ENCODE measurements around the gene HSPA12B. TPM values are rescaled to one million over a fixed set of nuclear protein-coding genes. Genes with fewer than 3 reads are reported as not detected.

HSPA12B gene
- total RNA-seq, 1 experiment from 2014 or later, result 0.21 TPM

GRCh38 chr20:3741836-3742458 lies 9.5 kb downstream of the HSPA12B start:
- ATAC-seq, result no peak
- no TSS peak for BruUV-seq (replicated peaks)
- ChIA-PET POLR2A (interaction anchor here (0.7 kb wide), 2 partner anchors 47 to 50 kb away, joined by 4 to 6 read pairs; no protein-coding TSS in a partner anchor), CTCF (no interaction called here)
- intact Hi-C loops (cut with micrococcal nuclease; ENCODE audit: unreplicated experiment) (loop anchor here (10.0 kb wide), 1 partner anchor 67 kb away; no protein-coding TSS in a partner anchor), in situ Hi-C loops (cut with HindIII; ENCODE audit: low pct_unique_long_range_greater_than_20kb, low sequenced_read_pairs) (no loop called here)
- H3K27ac ChIP-seq (ENCODE audit: low read length), result no peak overlapping the region
- no peak overlapping the region for H3K4me3 ChIP-seq (ENCODE audit: low read depth in 2 of 2, low read length in 2 of 2)
- H3K36me3 ChIP-seq (ENCODE audit: control insufficient read depth, insufficient read depth, low read length), result no peaks in the 10 kb centered on the region
- peaks cover 6% of the 10 kb centered on the region for H3K4me1 ChIP-seq (ENCODE audit: control insufficient read depth, insufficient read depth, low read length)
- H3K27me3 ChIP-seq (ENCODE audit: control insufficient read depth, insufficient read depth, low read length), result no peaks in the 10 kb centered on the region
- H3K9me3 ChIP-seq (ENCODE audit: control insufficient read depth, insufficient read depth, low read depth, low read length), result no peaks in the 10 kb centered on the region
- no peak for TF ChIP-seq CTCF (IDR thresholded peaks at IDR 0.05)
- TF ChIP-seq, protein P1, sequence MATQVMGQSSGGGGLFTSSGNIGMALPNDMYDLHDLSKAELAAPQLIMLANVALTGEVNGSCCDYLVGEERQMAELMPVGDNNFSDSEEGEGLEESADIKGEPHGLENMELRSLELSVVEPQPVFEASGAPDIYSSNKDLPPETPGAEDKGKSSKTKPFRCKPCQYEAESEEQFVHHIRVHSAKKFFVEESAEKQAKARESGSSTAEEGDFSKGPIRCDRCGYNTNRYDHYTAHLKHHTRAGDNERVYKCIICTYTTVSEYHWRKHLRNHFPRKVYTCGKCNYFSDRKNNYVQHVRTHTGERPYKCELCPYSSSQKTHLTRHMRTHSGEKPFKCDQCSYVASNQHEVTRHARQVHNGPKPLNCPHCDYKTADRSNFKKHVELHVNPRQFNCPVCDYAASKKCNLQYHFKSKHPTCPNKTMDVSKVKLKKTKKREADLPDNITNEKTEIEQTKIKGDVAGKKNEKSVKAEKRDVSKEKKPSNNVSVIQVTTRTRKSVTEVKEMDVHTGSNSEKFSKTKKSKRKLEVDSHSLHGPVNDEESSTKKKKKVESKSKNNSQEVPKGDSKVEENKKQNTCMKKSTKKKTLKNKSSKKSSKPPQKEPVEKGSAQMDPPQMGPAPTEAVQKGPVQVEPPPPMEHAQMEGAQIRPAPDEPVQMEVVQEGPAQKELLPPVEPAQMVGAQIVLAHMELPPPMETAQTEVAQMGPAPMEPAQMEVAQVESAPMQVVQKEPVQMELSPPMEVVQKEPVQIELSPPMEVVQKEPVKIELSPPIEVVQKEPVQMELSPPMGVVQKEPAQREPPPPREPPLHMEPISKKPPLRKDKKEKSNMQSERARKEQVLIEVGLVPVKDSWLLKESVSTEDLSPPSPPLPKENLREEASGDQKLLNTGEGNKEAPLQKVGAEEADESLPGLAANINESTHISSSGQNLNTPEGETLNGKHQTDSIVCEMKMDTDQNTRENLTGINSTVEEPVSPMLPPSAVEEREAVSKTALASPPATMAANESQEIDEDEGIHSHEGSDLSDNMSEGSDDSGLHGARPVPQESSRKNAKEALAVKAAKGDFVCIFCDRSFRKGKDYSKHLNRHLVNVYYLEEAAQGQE (IDR thresholded peaks at IDR 0.05; ENCODE audit: insufficient read depth in 1 of 2, low read depth in 2 of 2, low read length in 1 of 2), result no peak
- no peak for TF ChIP-seq TCF7L2 (IDR thresholded peaks at IDR 0.05; ENCODE audit: low read depth, low read length)
- TF ChIP-seq SIN3A (IDR thresholded peaks at IDR 0.05; ENCODE audit: borderline replicate concordance, insufficient read depth, low read depth, low read length), result no peak
- TF ChIP-seq POLR2AphosphoS5 (IDR thresholded peaks at IDR 0.05; ENCODE audit: low read depth, low read length), result no peak
- no peak for DNase-seq (ENCODE audit: low read depth, low spot score)

- TF ChIP-seq POLR2AphosphoS5 (IDR thresholded peaks at IDR 0.05; ENCODE audit: low read depth, low read length) (no peak), CTCF (IDR thresholded peaks at IDR 0.05) (no peak), TCF7L2 (IDR thresholded peaks at IDR 0.05; ENCODE audit: low read depth, low read length) (no peak), SIN3A (IDR thresholded peaks at IDR 0.05; ENCODE audit: borderline replicate concordance, insufficient read depth, low read depth, low read length) (no peak)
- TF ChIP-seq, protein P1 (IDR thresholded peaks at IDR 0.05; ENCODE audit: insufficient read depth in 1 of 2, low read depth in 2 of 2, low read length in 1 of 2), result no peak
- H3K9me3 ChIP-seq (ENCODE audit: control insufficient read depth, insufficient read depth, low read depth, low read length), result no peaks in the 10 kb centered on the region
Measured at GRCh38 chr20:3743251-3743650, 10.8 kb downstream of the HSPA12B start.

More at GRCh38 chr20:3743251-3743650, 10.8 kb downstream of the HSPA12B start:
- Histone ChIP-seq H3K4me3 (ENCODE audit: low read depth in 2 of 2, low read length in 2 of 2) (no peak overlapping the region), H3K27ac (ENCODE audit: low read length) (no peak overlapping the region), H3K36me3 (ENCODE audit: control insufficient read depth, insufficient read depth, low read length) (no peaks in the 10 kb centered on the region), H3K27me3 (ENCODE audit: control insufficient read depth, insufficient read depth, low read length) (no peaks in the 10 kb centered on the region), H3K4me1 (ENCODE audit: control insufficient read depth, insufficient read depth, low read length) (peaks cover 5% of the 10 kb centered on the region)
- DNase-seq (ENCODE audit: low read depth, low spot score) (no peak), ATAC-seq (no peak)
- CTCF ChIA-PET, result interaction anchor here (0.7 kb wide), 1 partner anchor 33 kb away, joined by 3 read pairs; no protein-coding TSS in a partner anchor
- POLR2A ChIA-PET, result interaction anchor here (0.6 kb wide), 1 partner anchor 14 kb away, joined by 6 read pairs; no protein-coding TSS in a partner anchor
- intact Hi-C loops (cut with micrococcal nuclease; ENCODE audit: unreplicated experiment) (loop anchor here (10.0 kb wide), 1 partner anchor 68 kb away; no protein-coding TSS in a partner anchor), in situ Hi-C loops (cut with HindIII; ENCODE audit: low pct_unique_long_range_greater_than_20kb, low sequenced_read_pairs) (no loop called here)
- no TSS peak for BruUV-seq (replicated peaks)
